ENCODE data around the gene PCK1. TPM values are rescaled to one million over a fixed set of nuclear protein-coding genes. Genes with fewer than 3 reads are reported as not detected.

PCK1 gene
- total and polyA plus RNA-seq, 2 donors (not counting 1 experiment from before 2014, with no cell fraction given): under 0.01 TPM; not detected in 1

DNA sequence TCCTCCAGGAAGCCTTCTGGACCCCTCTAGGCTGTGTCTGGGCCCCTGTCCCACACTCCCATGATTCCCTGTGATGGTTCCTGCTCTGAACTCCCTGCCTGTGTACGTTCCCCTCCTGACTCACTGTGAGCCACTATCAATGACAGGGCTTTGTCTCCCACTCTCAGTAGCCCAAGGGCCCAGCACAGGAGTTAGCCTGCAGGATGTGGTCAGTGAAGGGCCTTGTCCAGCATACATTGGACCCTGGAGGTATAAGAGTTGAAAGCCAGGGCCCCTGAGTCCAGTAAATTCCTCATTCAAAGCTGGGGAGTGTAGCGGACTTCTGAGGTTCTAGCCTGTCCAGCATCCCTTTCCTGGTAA, 40.3 kb downstream of the PCK1 start:
- peak in 1 of 2 donors; percentile 7 for DNase-seq (ENCODE audit: low read depth in 2 of 2)
- no peaks in the 10 kb centered on the region for H4K20me1 ChIP-seq (ENCODE audit: control insufficient read depth, extremely low read depth, insufficient read depth, low read length)

DNA sequence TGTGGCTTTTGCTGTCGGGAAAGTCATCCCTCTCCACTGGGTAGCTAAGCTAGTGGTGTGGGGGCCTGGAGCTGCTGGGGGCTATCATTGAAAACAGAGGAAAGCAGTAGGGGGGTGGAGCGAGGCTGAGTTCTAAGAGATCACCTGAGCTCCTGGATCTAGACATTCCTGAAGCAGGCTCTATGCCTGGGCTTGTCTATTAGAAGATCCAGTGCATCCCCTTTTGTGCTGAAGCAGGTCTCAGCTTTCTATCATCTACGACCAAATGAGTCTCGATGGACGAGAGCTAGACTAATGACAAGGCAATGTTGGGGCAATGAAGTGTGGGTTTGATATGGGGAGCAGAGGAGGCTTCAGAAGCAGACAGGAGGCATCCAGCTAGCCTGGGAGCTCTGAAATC, 40.8 kb downstream of the PCK1 start:
- no peaks in the 10 kb centered on the region for H3K27me3 ChIP-seq (ENCODE audit: control insufficient read depth, insufficient read depth, low read length)
- TF ChIP-seq EZH2 (IDR thresholded peaks at IDR 0.05; ENCODE audit: low read length, missing control alignments): no peak
- TF ChIP-seq CTCF (conservative IDR thresholded peaks at IDR 0.05 in 1 of 2, IDR thresholded peaks at IDR 0.05 in 1 of 2; ENCODE audit: low read depth in 1 of 2, low read length in 2 of 2): no peak
- H3K4me2 ChIP-seq (ENCODE audit: extremely low read depth, insufficient read depth, low read length): no peak overlapping the region
- no peaks in the 10 kb centered on the region for H3K9me3 ChIP-seq (ENCODE audit: control insufficient read depth, insufficient read depth, low read depth, low read length)
- no peaks in the 10 kb centered on the region for H4K20me1 ChIP-seq (ENCODE audit: control insufficient read depth, extremely low read depth, insufficient read depth, low read length)
- H3K4me1 ChIP-seq (ENCODE audit: control insufficient read depth, extremely low read depth, insufficient read depth, low read length): no peaks in the 10 kb centered on the region
- H3K36me3 ChIP-seq (ENCODE audit: control insufficient read depth, insufficient read depth, low read length): no peaks in the 10 kb centered on the region
- H3K4me3 ChIP-seq (replicated peaks in 1 of 4; ENCODE audit: control extremely low read depth in 1 of 4, insufficient read depth in 1 of 4, low read depth in 3 of 4, low read length in 4 of 4): no peak overlapping the region
- H3K27ac ChIP-seq (ENCODE audit: insufficient read depth, low read length): no peak overlapping the region
- no peak for DNase-seq (ENCODE audit: low read depth in 2 of 2)
- no peaks in the 10 kb centered on the region for H3K79me2 ChIP-seq (ENCODE audit: control insufficient read depth, insufficient read depth, low read length)
- H3K9ac ChIP-seq (ENCODE audit: insufficient read depth, low read length): no peak overlapping the region
- no peak overlapping the region for H2AFZ ChIP-seq (ENCODE audit: low read length)

More for the DNA sequence above, 40.3 kb downstream of the PCK1 start:
- Histone ChIP-seq H3K4me1 (ENCODE audit: control insufficient read depth, extremely low read depth, insufficient read depth, low read length) (no peaks in the 10 kb centered on the region), H3K79me2 (ENCODE audit: control insufficient read depth, insufficient read depth, low read length) (no peaks in the 10 kb centered on the region), H3K4me2 (ENCODE audit: extremely low read depth, insufficient read depth, low read length) (no peak overlapping the region), H3K27ac (ENCODE audit: insufficient read depth, low read length) (no peak overlapping the region), H3K9ac (ENCODE audit: insufficient read depth, low read length) (no peak overlapping the region), H2AFZ (ENCODE audit: low read length) (no peak overlapping the region), H3K27me3 (ENCODE audit: control insufficient read depth, insufficient read depth, low read length) (no peaks in the 10 kb centered on the region), H3K9me3 (ENCODE audit: control insufficient read depth, insufficient read depth, low read depth, low read length) (no peaks in the 10 kb centered on the region), H3K36me3 (ENCODE audit: control insufficient read depth, insufficient read depth, low read length) (no peaks in the 10 kb centered on the region), H3K4me3 (replicated peaks in 1 of 4; ENCODE audit: control extremely low read depth in 1 of 4, insufficient read depth in 1 of 4, low read depth in 3 of 4, low read length in 4 of 4) (no peak overlapping the region)
- TF ChIP-seq CTCF (conservative IDR thresholded peaks at IDR 0.05 in 1 of 2, IDR thresholded peaks at IDR 0.05 in 1 of 2; ENCODE audit: low read depth in 1 of 2, low read length in 2 of 2): no peak
- no peak for TF ChIP-seq EZH2 (IDR thresholded peaks at IDR 0.05; ENCODE audit: low read length, missing control alignments)

DNA sequence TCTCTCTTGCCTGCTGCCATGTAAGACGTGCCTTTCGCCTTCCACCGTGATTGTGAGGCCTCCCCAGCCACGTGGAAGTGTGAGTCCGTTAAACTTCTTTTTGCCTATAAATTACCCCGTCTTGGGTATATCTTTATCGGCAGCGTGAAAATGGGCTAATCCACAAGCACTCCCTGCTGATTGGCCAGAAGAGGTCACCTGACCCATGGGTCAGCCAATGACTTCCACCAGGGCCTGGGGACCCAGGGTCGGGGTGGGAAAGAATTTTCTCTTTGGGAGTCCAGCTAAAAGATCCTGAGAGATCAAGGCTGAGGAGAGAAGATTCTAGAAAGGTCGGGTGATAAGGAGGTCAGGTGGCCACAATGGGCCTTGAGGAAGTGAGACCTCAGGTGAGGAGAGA, 42.2 kb downstream of the PCK1 start:
- Histone ChIP-seq H3K9ac (ENCODE audit: insufficient read depth, low read length) (no peak overlapping the region), H3K27me3 (ENCODE audit: control insufficient read depth, insufficient read depth, low read length) (no peaks in the 10 kb centered on the region), H3K9me3 (ENCODE audit: control insufficient read depth, insufficient read depth, low read depth, low read length) (no peaks in the 10 kb centered on the region), H3K4me2 (ENCODE audit: extremely low read depth, insufficient read depth, low read length) (no peak overlapping the region), H3K4me1 (ENCODE audit: control insufficient read depth, extremely low read depth, insufficient read depth, low read length) (no peaks in the 10 kb centered on the region), H3K27ac (ENCODE audit: insufficient read depth, low read length) (no peak overlapping the region), H3K79me2 (ENCODE audit: control insufficient read depth, insufficient read depth, low read length) (no peaks in the 10 kb centered on the region), H2AFZ (ENCODE audit: low read length) (no peak overlapping the region), H3K36me3 (ENCODE audit: control insufficient read depth, insufficient read depth, low read length) (no peaks in the 10 kb centered on the region), H4K20me1 (ENCODE audit: control insufficient read depth, extremely low read depth, insufficient read depth, low read length) (no peaks in the 10 kb centered on the region), H3K4me3 (replicated peaks in 1 of 4; ENCODE audit: control extremely low read depth in 1 of 4, insufficient read depth in 1 of 4, low read depth in 3 of 4, low read length in 4 of 4) (no peak overlapping the region)
- no peak for DNase-seq (ENCODE audit: low read depth in 2 of 2)
- TF ChIP-seq CTCF (conservative IDR thresholded peaks at IDR 0.05 in 1 of 2, IDR thresholded peaks at IDR 0.05 in 1 of 2; ENCODE audit: low read depth in 1 of 2, low read length in 2 of 2): no peak
- no peak for TF ChIP-seq EZH2 (IDR thresholded peaks at IDR 0.05; ENCODE audit: low read length, missing control alignments)

All from fibroblast of lung (primary cell).